HepG2 (cell line): ENCODE results near the gene ATAD3A. TPM values are rescaled to one million over a fixed set of nuclear protein-coding genes. Genes with fewer than 3 reads are reported as not detected.

ENCODE experiments used
- KDM3A ChIP-seq: IDR thresholded peaks from 2 replicates; pipeline ENCODE4 v1.6.1; 2018; ENCODE audit warnings: low read depth, missing compliant biosample characterization
- KLF15 ChIP-seq: sonication (generic); formaldehyde crosslinking; IDR thresholded peaks from 2 replicates; pipeline ENCODE4 v1.8.1; 2023; ENCODE audit warnings: borderline replicate concordance, mild to moderate bottlenecking, inconsistent platforms, missing genetic modification reagents, mixed read lengths
- POLR2G ChIP-seq: fragments of 200-400 bp; formaldehyde crosslinking; IDR thresholded peaks from 2 replicates; pipeline ENCODE4 v1.6.1; 2018; ENCODE audit warnings: mild to moderate bottlenecking, low read depth, low read length, moderate library complexity
- ZBTB8A ChIP-seq: sonication (generic); formaldehyde crosslinking; IDR thresholded peaks from 2 replicates; pipeline ENCODE4 v1.4.0; 2020; ENCODE audit warnings: mild to moderate bottlenecking, low read depth, missing genetic modification reagents, borderline replicate concordance
- ZFP62 ChIP-seq: sonication (generic); formaldehyde crosslinking; IDR thresholded peaks from 2 replicates; pipeline ENCODE4 v1.4.0; 2020; ENCODE audit warnings: missing genetic modification reagents
- ZFY ChIP-seq: sonication (generic); formaldehyde crosslinking; IDR thresholded peaks from 2 replicates; pipeline ENCODE4 v1.4.0; 2020; ENCODE audit warnings: missing genetic modification reagents
- ZNF547 ChIP-seq: sonication (generic); formaldehyde crosslinking; IDR thresholded peaks from 2 replicates; pipeline ENCODE4 v1.5.1; 2020; ENCODE audit warnings: mild to moderate bottlenecking, missing genetic modification reagents
- ZNF782 ChIP-seq: sonication (generic); formaldehyde crosslinking; IDR thresholded peaks from 2 replicates; pipeline ENCODE4 v1.4.0; 2020; ENCODE audit warnings: missing genetic modification reagents, mild to moderate bottlenecking, borderline replicate concordance
- polyA plus RNA-seq, 8 experiments: library from polyadenylated mRNA; depleted of rRNA in 3 of 8; stranded (reverse) in 7 of 8; unstranded in 1 of 8; fragments of >200 nt; fragmentation: Illumina TruSeq in 4 of 8; extraction: Trizol in 4 of 8; gene quantifications; 2 replicates each; pipeline versions ENCODE4 v1.2.1 to v1.2.3, GENCODE V29; 2011 to 2016; ENCODE audit warnings: low read depth in 4 of 8, missing spikeins in 1 of 8, mixed read lengths in 1 of 8; ENCODE audit not compliant: insufficient read depth in 1 of 8
- total RNA-seq, 5 experiments: library from RNA; depleted of rRNA; stranded (reverse); fragments of >200 nt; fragmentation: Illumina TruSeq; extraction: Trizol; gene quantifications; 2 replicates each; pipeline ENCODE4 v1.2.3, GENCODE V29; 2016; ENCODE audit warnings: low read depth in 1 of 5
- TF ChIP-seq, protein P1 (sequence below): sonication (generic); formaldehyde crosslinking; IDR thresholded peaks from 2 replicates; pipeline ENCODE4 v1.4.0; 2020; ENCODE audit warnings: missing genetic modification reagents
- TF ChIP-seq, protein P2 (sequence below), 2 experiments: sonication (generic) in 1 of 2; formaldehyde crosslinking in 1 of 2; IDR thresholded peaks; 2 replicates each; pipeline versions ENCODE4 v1.5.1 to v1.6.1; 2011 to 2020; ENCODE audit warnings: borderline replicate concordance in 1 of 2, low read depth in 1 of 2, low read length in 1 of 2, mild to moderate bottlenecking in 1 of 2, missing genetic modification reagents in 1 of 2, moderate library complexity in 1 of 2
- TF ChIP-seq, protein P3 (sequence below): sonication (generic); formaldehyde crosslinking; IDR thresholded peaks from 2 replicates; pipeline ENCODE4 v1.4.0; 2020; ENCODE audit warnings: mild to moderate bottlenecking, low read depth, missing genetic modification reagents
- TF ChIP-seq, protein P4 (sequence below): sonication (generic); formaldehyde crosslinking; IDR thresholded peaks from 2 replicates; pipeline ENCODE4 v1.8.0; 2022; ENCODE audit warnings: mild to moderate bottlenecking, missing genetic modification reagents, moderate library complexity
- TF ChIP-seq, protein P5 (sequence below): sonication (generic); formaldehyde crosslinking; IDR thresholded peaks from 2 replicates; pipeline ENCODE4 v1.5.0; 2020; ENCODE audit warnings: mild to moderate bottlenecking, missing genetic modification reagents, borderline replicate concordance
- TF ChIP-seq, protein P6 (sequence below): sonication (generic); formaldehyde crosslinking; conservative IDR thresholded peaks from 2 replicates; pipeline ENCODE4 v1.8.0; 2022; ENCODE audit warnings: mild to moderate bottlenecking, moderate library complexity, missing genetic modification reagents

ATAD3A gene
- total and polyA plus RNA-seq, 2 of the 13 experiments (the other 11 are each of a cell fraction or from before 2014, with no cell fraction given): 10.6 to 49.0 TPM

DNA sequence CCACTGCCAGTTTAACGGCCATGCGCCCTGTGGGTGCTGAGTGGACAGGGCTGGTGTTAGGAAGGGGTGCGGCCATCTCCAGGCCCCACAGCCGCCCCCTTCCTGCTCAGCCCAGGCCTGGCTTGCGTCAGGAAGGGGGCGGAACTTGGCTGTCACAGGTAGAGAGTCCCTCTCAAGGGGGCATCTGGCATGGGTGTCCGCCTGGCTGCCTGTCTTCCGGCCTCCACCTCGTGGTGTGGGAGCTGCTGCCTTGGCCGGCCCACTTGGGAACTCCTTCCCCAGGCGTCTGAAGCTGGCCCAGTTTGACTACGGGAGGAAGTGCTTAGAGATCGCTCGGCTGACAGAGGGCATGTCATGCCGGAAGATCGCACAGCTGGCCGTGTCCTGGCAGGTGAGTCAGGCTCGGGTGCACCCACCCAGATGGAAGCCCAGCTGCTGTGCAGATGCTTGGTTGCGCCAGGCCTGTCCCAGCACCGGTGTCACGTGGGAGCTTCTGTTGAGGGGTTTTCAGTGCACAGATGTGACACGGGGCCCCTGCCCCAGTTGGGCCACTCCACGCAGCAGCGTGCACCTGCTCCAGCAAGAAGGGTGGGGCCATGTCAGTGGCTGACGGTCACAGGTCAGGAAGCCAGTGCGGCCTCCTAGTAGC is 49.5 kb upstream of the ATAD3A start (continued):
- TF ChIP-seq, protein P1, sequence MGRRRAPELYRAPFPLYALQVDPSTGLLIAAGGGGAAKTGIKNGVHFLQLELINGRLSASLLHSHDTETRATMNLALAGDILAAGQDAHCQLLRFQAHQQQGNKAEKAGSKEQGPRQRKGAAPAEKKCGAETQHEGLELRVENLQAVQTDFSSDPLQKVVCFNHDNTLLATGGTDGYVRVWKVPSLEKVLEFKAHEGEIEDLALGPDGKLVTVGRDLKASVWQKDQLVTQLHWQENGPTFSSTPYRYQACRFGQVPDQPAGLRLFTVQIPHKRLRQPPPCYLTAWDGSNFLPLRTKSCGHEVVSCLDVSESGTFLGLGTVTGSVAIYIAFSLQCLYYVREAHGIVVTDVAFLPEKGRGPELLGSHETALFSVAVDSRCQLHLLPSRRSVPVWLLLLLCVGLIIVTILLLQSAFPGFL (CRISPR knock-in tag): no peak
- TF ChIP-seq ZNF547 (CRISPR knock-in tag): 0 out of 2 replicates have a peak, but pooled peaks have one; percentile 82
- TF ChIP-seq, protein P2, sequence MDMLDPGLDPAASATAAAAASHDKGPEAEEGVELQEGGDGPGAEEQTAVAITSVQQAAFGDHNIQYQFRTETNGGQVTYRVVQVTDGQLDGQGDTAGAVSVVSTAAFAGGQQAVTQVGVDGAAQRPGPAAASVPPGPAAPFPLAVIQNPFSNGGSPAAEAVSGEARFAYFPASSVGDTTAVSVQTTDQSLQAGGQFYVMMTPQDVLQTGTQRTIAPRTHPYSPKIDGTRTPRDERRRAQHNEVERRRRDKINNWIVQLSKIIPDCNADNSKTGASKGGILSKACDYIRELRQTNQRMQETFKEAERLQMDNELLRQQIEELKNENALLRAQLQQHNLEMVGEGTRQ (IDR thresholded peaks at IDR 0.05; ENCODE audit: low read depth, low read length): no peak
- TF ChIP-seq, protein P2 (CRISPR knock-in tag; IDR thresholded peaks at IDR 0.05; ENCODE audit: borderline replicate concordance): no peak; the same call in 1 of the 2 replicates
- TF ChIP-seq, protein P3, sequence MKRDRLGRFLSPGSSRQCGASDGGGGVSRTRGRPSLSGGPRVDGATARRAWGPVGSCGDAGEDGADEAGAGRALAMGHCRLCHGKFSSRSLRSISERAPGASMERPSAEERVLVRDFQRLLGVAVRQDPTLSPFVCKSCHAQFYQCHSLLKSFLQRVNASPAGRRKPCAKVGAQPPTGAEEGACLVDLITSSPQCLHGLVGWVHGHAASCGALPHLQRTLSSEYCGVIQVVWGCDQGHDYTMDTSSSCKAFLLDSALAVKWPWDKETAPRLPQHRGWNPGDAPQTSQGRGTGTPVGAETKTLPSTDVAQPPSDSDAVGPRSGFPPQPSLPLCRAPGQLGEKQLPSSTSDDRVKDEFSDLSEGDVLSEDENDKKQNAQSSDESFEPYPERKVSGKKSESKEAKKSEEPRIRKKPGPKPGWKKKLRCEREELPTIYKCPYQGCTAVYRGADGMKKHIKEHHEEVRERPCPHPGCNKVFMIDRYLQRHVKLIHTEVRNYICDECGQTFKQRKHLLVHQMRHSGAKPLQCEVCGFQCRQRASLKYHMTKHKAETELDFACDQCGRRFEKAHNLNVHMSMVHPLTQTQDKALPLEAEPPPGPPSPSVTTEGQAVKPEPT: no peak
- TF ChIP-seq, protein P4, sequence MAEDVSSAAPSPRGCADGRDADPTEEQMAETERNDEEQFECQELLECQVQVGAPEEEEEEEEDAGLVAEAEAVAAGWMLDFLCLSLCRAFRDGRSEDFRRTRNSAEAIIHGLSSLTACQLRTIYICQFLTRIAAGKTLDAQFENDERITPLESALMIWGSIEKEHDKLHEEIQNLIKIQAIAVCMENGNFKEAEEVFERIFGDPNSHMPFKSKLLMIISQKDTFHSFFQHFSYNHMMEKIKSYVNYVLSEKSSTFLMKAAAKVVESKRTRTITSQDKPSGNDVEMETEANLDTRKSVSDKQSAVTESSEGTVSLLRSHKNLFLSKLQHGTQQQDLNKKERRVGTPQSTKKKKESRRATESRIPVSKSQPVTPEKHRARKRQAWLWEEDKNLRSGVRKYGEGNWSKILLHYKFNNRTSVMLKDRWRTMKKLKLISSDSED (CRISPR knock-in tag): no peak
- TF ChIP-seq, protein P5, sequence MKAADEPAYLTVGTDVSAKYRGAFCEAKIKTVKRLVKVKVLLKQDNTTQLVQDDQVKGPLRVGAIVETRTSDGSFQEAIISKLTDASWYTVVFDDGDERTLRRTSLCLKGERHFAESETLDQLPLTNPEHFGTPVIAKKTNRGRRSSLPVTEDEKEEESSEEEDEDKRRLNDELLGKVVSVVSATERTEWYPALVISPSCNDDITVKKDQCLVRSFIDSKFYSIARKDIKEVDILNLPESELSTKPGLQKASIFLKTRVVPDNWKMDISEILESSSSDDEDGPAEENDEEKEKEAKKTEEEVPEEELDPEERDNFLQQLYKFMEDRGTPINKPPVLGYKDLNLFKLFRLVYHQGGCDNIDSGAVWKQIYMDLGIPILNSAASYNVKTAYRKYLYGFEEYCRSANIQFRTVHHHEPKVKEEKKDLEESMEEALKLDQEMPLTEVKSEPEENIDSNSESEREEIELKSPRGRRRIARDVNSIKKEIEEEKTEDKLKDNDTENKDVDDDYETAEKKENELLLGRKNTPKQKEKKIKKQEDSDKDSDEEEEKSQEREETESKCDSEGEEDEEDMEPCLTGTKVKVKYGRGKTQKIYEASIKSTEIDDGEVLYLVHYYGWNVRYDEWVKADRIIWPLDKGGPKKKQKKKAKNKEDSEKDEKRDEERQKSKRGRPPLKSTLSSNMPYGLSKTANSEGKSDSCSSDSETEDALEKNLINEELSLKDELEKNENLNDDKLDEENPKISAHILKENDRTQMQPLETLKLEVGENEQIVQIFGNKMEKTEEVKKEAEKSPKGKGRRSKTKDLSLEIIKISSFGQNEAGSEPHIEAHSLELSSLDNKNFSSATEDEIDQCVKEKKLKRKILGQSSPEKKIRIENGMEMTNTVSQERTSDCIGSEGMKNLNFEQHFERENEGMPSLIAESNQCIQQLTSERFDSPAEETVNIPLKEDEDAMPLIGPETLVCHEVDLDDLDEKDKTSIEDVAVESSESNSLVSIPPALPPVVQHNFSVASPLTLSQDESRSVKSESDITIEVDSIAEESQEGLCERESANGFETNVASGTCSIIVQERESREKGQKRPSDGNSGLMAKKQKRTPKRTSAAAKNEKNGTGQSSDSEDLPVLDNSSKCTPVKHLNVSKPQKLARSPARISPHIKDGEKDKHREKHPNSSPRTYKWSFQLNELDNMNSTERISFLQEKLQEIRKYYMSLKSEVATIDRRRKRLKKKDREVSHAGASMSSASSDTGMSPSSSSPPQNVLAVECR (CRISPR knock-in tag): peak; percentile 57; the same call in 1 of the 2 replicates
- TF ChIP-seq, protein P6, sequence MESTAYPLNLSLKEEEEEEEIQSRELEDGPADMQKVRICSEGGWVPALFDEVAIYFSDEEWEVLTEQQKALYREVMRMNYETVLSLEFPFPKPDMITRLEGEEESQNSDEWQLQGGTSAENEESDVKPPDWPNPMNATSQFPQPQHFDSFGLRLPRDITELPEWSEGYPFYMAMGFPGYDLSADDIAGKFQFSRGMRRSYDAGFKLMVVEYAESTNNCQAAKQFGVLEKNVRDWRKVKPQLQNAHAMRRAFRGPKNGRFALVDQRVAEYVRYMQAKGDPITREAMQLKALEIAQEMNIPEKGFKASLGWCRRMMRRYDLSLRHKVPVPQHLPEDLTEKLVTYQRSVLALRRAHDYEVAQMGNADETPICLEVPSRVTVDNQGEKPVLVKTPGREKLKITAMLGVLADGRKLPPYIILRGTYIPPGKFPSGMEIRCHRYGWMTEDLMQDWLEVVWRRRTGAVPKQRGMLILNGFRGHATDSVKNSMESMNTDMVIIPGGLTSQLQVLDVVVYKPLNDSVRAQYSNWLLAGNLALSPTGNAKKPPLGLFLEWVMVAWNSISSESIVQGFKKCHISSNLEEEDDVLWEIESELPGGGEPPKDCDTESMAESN (CRISPR knock-in tag): no peak
- no peak for TF ChIP-seq ZBTB8A (CRISPR knock-in tag)
- TF ChIP-seq ZFY (CRISPR knock-in tag): peak; percentile 55
- peak; percentile 54; the same call in 1 of the 2 replicates for TF ChIP-seq POLR2G
- no peak for TF ChIP-seq KLF15 (CRISPR knock-in tag)
- TF ChIP-seq ZFP62: no peak
- TF ChIP-seq KDM3A (CRISPR knock-in tag): no peak
- 0 out of 2 replicates have a peak, but pooled peaks have one; percentile 12 for TF ChIP-seq ZNF782 (CRISPR knock-in tag)
